SKM-1 treated with dmso at 0.1 percent for 144 hours (cell line): ENCODE data around the gene NKX6-1.

Experiments
- DNase-seq: peaks from one replicate; lab custom pipeline; 2025; ENCODE audit not compliant: unreplicated experiment; lab: John Stamatoyannopoulos, UW

The NKX6-1 gene

DNA sequence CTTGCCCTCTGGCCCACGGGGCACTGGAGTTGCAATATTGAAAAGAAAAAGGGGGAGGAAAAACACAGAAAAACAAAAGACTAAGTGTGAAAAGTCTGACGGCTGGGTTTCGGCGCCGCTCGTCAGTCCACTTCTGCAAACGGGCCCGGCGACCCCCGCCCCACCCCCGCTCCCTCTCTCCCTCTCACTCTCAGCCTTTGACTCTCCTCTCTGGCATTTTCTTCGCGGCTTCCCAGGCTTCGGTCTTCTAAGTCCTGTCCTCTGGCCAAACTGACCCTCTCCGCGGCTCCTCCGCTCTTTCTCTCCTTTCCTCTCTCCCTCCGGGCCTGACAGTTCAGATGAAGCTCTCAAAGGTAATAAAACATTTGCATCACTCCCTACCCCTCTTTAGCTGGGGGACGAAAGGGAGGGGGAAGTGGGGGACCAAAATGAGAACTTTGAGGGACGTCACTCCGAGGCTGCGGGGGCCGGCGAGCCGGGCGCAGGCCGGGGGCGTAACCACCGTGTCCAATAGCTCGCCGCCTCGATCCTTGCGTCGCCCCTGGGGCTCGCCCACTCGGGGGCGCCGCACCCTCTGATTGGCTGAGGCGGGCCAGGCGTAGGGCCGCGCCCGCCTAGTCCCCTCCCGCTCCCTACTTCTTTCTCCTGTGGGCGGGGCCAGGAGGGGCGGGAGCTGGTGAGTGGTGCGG, at the start of gene NKX6-1:
TSS of gene NKX6-1 (minus strand) at position 358 of the 689 bp plus-strand sequence. CDS start 1,064 bp downstream, outside the sequence.
- DNase-seq: peak; percentile 92

DNA sequence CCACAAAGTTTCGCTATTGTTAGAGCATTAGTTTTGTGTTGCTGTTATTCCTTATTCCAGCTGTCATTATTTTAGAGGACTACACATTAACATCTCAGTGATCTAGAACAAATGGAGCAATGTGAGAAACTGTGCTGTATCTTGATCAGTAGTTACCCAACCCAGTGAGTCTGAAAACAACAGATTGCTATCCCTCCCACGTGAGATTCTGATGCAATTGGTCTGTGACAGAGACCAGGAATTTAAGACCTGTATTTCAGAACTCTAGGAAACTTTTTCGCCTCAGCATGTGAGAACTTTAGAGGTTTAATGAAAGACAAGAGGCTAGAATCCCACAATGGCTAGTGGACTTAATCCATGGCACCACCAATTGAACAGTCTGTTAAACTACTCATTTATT, 48.1 kb upstream of the NKX6-1 start:
- DNase-seq: no peak

DNA sequence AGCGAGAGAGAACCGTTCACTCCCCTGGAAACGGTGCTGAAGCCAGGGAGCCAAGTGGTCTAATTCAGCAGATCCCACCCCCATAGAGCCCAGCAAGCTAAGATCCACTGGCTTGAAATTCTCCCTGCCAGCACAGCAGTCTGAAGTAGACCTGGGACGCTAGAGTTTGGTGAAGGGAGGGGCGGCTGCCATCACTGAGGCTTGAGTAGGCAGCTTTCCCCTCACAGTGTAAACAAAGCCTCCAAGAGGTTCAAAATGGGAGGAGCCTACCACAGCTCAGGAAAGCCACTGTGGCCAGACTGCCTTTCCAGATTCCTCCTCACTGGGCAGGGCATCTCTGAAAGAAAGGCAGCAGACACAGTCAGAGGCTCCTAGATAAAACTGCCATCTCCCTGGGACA, 46.0 kb upstream of the NKX6-1 start:
- no peak for DNase-seq

DNA sequence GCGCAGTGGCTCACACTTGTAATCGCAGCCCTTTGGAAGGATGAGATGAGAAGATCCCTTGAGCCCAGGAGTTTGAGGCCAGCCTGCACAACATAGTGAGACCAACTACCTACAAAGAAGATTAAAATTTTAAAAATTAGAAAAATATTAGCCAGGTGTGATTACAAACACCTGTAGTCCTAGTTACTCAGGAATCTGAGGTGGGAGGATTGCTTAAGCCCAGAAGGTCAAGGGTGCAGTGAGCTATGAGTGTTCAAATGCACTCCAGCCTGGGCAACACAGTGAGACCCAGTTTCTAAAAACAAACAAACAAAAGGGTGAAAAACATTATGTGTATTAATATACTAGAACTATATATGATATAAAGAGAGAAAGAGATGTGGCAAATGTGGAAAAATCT, 36.8 kb upstream of the NKX6-1 start:
- no peak for DNase-seq

DNA sequence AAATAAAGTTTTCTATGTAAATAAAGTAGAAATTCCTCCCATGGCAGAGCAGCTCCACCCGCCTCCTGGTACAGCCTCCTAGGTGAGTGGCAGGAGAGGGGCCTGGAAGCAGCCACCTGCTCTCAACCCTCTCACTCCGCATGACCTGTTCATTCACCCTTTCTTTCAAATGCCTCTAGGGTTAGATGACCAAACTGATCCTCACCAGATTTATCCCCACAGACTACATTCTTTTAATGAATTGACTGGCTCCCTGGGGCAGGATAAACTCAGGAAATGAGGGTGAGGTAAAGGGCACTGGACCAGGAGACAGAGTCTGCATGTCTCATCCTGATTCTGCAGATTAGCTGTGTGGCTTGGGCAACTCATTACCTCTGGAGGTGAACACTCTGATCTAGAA, 32.6 kb upstream of the NKX6-1 start:
- no peak for DNase-seq

DNA sequence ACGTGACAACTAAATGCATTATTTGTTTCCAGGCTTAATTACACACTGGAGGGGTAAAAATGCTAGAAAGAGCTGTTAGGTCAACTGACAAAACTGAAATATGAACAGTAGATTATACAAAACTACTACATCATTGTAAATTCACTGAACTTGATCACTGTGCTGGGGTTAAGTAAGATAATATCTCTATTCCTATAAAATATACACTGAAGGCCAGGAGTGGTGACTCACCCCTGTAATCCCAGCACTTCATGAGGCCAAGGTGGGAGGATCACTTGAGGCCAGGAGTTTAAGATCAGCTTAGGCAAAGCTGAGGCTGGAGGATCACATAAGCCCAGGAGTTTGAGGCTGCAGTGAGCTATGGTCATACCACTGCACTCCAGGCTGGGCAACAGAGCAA, 31.8 kb upstream of the NKX6-1 start:
- no peak for DNase-seq

DNA sequence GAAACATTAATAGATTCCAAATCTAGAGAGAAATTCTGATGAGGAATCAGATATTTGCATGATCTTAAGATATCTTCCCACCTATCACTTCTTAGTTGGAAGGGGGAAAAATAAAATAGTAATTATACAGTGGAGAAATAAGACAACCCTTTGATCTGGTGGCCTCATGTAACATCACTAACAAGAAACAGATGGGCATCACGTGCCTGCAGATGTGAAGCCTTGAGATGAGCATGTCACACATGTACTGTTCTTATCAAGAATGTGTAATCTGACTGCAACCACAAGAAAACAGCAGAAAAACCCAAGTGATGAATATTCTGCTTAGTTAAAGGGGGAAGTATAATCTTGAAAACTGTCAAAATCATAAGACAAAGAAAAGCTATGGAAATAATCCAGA, 31.4 kb upstream of the NKX6-1 start:
- no peak for DNase-seq

DNA sequence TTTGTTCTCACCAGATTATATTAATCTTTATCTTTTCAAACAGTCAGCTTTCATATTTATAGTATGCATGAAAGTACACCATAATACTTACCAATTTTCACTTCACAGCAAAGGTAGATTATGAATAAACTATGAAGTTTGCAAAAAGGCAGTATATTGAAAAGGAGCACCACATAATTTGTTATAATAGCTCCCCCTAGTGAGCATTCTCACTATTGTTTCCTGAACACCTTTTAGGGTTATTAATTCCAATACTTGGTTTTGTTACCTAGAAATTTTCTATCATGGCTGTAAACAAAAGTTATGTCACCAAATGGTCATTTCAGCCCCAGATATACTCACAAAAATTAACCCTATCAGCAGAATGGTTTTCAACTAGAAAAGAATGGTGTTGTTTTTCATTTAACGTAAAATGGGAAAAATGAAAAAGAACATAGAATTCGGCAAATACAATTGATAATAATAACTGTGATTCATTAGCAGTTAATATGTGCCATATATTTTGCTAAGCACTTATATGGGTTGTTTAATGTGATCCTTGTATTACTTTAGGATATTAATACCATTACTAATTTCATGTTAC, 30.2 kb upstream of the NKX6-1 start:
- DNase-seq: peak; percentile 57

DNA sequence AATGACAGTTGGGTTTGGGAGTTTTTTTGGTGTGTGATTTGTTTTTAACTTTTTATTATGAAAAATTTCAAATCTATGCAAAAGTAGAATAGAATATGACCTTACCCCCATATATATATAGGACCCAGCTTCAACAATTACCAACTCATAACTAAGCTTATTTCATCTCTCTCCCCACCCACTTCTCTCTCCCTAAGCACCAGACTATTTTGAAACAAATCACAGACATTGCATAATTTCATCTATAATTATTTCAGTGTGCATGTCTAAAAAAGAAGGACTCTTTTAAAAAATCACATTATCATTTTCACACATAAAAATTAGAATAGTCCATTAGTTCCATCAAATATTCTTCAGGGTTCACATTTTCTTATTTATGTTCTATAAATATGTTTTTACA, 28.3 kb upstream of the NKX6-1 start:
- no peak for DNase-seq

DNA sequence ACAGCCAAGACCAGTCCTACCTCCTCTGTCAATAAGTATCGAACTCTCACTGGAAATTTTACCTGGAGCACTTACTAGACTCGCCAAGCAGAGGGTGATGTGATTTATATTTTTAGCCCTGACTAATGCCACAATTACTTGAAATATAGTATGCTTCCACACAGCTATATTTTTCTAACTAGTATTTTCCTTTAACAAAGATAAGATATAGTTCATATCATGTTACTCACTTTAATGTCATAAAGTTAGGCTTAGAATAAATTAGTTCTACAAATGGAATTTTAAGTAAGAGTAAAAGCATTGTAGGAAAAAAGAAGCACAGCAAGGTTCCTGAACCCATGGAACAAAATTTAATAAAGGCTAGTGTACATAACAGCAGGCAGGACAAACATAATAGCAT, 16.0 kb upstream of the NKX6-1 start:
- no peak for DNase-seq

DNA sequence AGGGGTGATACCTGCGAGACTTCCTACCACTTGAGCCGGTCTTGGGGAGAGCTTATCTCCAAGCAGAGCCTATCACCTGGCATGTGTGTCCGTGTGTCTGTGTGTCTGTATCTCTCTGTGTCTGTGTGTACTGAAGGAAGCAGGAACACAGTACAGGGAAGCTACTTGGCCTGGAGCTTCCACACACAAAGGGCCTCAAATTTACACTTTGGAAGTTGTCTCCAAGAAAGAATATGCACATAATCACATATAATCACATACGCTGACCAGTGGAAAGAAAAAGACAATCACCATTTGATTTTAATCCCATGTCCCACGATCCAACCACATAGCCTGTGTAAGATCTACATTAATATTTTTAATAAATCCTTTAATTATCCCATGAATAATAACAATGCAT, 13.2 kb upstream of the NKX6-1 start:
- DNase-seq: no peak

DNA sequence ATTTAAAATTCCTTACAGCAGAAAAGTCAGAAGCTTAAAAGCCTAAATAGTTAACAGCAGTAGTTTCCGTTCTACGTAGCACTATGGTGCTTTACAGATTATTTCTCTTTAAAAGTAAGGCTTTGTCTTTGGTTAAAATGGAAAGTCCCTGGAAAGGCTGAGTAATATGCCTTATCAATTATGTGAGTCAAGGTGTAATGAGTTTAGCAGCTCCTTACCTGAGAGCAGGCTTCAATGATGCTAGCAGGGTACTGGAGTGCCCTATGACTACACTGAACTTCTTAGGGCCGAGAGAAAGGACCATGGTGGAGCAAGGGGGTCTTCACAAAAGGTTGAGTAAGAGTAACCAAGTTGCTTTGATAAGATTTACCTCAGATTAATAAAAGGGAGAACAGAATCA, 12.6 kb upstream of the NKX6-1 start:
- no peak for DNase-seq

DNA sequence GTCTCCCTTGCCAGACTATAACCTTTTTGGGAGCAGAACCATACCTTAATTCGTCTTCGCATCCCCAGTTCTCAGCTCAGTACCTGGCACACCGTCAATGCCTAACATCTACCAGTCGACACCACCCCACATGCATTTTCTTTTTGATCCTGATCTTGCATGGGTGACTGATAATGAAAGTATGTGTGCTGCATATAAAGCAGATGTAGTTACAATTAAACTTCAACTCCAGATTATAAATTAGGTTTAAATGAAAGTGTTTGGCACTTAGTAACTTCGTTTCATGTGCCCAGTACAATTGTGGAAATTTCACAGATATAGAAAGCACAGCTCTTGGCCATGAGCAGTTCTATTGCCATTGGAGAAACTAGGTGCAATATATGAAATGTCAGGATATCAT, 8.8 kb upstream of the NKX6-1 start:
- no peak for DNase-seq

DNA sequence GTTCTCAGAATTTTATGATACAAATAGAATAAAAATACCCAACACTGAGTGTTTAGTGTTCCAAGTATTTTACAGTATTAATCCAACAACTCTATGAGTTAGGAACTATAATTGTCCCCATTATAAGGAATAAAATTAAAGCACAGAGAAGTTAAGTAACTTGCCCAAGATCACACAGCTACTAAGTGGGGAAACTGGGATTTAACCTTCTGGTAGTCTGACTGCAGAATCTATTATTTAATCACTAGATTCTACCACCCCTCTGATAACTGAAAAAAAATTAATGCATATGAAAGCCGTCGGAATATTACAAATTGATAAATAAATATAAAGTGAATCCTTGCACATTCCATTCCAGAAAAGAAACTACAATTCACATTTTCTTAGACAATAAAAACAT, 5.7 kb upstream of the NKX6-1 start:
- no peak for DNase-seq

DNA sequence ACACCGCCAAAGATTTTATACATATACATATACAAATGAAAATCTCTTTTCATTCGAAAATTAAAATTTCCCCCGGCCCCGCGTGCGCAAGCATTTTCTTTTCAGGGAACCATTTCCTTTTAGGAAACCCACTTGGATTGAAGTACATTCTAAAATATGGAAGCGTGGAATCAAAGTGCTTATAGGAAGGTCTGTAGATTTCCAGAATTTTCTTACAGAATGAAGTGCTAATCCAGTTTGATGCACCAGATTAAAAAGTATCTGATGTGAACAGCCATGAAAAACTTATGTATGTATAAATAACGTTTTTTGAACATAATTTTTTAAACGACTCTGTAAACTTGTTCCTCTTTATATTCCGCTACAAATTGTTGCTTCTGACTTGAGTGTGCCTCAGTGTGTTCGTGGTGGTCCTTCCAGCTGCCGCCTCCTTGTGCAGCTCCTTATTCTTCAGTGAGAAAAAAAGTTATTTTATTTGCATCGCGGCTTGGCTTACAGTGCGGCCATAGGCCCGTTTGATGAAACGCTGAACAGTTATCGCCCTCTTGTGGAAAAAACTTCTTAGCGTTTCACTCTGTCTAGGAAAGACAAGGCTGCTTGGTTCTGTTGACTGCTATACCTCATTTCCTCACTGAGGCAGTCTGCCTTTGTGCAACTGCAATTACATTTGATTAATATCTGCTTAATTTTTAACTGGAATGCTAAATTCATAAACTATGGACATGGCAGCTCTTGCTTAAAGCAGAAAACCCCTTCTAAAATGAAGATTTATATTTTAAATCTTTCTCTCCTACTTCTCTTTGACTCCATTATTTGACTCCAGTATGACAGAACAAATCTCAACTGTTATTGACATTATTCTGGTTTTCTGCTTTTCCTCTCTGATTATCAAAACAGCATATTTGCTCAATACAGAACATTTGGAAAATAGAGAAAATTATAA, 4.7 kb upstream of the NKX6-1 start:
- DNase-seq: peak; percentile 61

DNA sequence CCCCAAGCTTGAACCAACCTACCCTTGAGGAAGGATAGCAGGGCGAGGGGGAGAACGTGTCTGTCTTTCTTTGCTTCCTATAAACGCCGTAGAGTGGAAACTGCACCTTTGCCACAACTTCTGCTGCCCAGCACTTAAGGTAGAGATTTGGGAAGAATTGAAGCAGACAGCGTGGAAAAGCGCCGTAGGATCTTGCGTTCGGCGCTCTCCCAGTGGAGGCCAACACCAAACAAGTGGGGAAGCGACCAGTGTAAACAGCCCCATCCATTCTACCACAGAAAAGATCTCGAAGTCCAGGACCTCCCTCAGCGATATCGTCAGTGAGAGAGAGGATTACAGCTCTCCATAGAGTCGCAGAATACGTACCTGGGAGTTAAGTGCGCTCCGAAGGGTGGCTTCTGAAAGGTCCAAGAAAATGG, 3.9 kb upstream of the NKX6-1 start:
- DNase-seq: no peak

DNA sequence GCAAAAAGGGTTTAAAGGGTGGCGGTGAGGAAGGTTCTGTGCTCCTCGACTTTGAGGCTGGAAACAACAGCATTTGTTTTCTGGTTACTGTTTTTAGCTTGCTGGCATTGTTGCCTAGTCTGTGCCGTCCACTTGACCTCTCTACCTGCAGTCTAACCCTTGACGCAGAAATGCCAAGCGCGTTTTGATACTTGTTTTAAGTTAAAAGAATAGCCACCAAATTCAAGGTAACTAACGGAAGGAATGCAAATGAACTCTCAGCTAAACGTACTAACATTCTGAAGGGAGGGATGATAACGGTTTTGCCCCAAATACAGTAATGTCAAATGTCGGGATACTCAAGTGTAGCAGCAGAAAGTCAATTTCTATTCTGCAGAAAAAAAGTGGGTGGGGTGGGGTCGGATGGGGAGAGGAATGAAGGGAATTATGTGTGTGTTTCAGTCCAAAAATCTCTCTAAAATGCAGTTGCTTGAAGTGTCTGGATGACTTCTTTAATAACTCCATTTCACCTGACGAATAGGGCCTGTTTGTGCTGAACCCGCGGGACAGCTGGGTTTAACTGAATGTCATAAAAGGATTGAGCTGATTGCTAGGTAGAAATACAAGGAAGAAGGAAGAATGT, 3.4 kb upstream of the NKX6-1 start:
- DNase-seq: no peak

DNA sequence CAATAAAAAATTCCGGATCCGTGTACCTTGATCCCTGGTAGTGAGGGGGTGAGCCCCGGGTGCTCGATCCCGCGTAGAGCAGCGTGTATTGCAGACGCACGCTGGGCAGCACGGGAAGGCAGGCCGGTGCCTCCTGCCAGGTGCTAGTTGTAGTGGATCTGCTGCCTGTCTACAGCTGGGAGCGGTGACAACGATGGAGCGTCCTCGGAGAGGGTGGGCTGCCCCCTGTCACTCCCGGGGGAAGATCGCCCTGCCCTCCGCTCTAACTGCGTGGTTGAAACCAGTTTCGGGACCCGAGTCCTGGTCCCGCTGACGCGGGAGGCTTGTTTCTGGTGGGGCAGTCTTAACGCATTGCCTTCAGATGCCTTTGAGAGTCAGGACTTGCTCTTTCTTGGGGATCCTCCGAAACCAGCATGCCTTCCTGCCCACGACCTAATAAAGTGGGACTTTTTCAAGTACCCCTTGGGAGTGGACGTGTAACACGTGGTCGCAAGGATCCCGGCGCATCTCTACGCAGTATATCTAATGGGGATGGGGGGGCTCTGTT, 2.7 kb upstream of the NKX6-1 start:
- DNase-seq: no peak

DNA sequence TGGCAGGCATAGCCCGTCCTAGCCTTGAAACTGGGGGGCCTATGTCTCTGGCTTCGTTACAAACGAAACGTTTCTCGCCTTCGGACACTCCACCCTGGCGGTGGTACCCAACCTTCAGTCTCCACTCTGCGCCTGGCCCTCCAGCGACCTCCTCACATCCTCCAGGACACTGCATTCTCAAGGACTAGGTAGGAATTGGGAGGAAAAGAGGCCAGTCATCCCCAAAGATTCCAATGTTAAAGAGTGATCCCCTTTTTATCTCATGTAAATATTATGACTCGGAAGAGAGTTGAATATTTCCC, 2.1 kb upstream of the NKX6-1 start:
- no peak for DNase-seq

DNA sequence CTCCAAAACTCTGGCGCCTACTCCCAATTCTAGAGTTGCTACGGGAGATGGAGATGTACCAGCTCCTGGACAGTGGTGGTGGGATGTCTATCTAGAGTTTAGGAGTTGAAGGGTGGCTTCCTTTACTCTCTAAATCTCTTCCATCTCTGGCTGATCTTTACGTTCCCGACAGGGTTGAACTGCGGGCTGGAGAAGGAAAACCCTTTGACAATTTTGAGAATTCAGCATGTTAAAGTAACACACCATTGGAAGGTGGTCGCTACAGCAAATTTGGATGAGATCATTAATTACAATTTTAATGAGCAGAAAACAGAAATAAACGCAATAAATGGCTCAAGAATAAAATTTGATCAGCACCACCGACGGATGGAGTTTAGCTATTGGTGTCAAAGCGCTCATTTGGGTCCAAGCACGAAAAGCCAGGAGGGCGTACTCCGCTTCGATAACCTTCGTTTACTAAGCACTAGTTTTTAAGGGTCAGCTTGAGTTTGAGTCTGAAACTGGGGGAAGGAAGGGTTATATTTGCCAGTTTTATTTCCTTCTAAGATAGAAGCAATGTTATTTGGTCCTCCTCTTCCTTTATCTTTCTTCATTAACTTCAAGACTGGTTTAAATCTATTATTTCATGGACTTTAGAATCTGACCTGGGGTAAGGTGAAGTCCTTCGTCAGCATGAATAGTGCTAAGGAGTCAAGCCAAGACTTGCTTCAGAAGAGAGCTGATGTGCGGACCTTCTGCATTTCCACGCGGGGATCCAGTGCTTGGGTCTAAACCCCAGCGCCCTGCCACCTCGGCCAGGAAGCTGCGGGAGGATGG, 1.5 kb upstream of the NKX6-1 start:
- DNase-seq: no peak

DNA sequence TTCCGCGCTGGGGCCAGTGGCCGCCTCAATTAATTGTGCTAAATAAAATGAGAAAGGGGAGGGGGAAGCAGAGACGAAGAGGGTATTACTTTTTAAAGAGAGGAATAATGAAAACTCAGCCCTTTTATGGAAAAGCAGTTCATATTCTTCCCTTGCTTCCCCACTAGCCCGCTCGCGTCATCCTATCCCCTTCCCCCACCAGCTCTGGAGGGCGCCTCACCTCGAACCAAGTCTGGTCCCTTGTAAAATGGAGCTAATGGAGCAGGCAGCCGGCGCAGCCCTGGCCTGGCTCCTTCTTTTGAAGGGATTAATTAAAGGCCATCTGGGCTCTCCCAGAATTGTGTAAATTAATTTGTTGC, 511 bp upstream of the NKX6-1 start:
- DNase-seq: no peak
